SK-N-SH treated with all-trans-retinoic acid at 6 μM for 48 hours (cell line): ENCODE measurements around the gene PRKAG1.

Source experiments
- ATAC-seq: fragments of 200-7000 bp; cut with Tn5 transposase; 3 replicates; pipeline ENCODE4 v1.9.1; 2020; ENCODE audit warnings: mild to moderate bottlenecking, moderate library complexity
- CSDC2 ChIP-seq: fragments of 250-450 bp; sonication (Bioruptor Pico); IDR thresholded peaks from 2 replicates; pipeline ENCODE4 v1.5.0; 2020; ENCODE audit warnings: mild to moderate bottlenecking, moderate library complexity
- PPARA ChIP-seq: fragments of 250-450 bp; sonication (Bioruptor Pico); IDR thresholded peaks from 2 replicates; pipeline ENCODE4 v1.5.0; 2020; ENCODE audit warnings: mild to moderate bottlenecking, borderline replicate concordance
- TCF4 ChIP-seq: fragments of 250-450 bp; sonication (Bioruptor Pico); IDR thresholded peaks from 2 replicates; pipeline ENCODE4 v1.8.0; 2021; ENCODE audit warnings: mild to moderate bottlenecking, moderate library complexity, borderline replicate concordance
- ZC3H10 ChIP-seq: fragments of 250-450 bp; sonication (Bioruptor Pico); IDR thresholded peaks from 2 replicates; pipeline ENCODE4 v1.5.1; 2021; ENCODE audit warnings: mild to moderate bottlenecking, moderate library complexity
- ZFP30 ChIP-seq: fragments of 450-650 bp; formaldehyde crosslinking; IDR thresholded peaks from 2 replicates; pipeline ENCODE4 v1.5.0; 2022; ENCODE audit warnings: mild to moderate bottlenecking, moderate library complexity
- ZNF70 ChIP-seq: fragments of 450-650 bp; formaldehyde crosslinking; IDR thresholded peaks from 2 replicates; pipeline ENCODE4 v1.5.0; 2020; ENCODE audit warnings: mild to moderate bottlenecking, moderate library complexity
- ZNF8 ChIP-seq: fragments of 450-650 bp; formaldehyde crosslinking; IDR thresholded peaks from 2 replicates; pipeline ENCODE4 v1.5.0; 2020; ENCODE audit warnings: mild to moderate bottlenecking, moderate library complexity
- TF ChIP-seq, protein P1 (sequence below): fragments of 250-450 bp; sonication (Bioruptor Pico); IDR thresholded peaks from 2 replicates; pipeline ENCODE4 v1.8.0; 2020; ENCODE audit warnings: mild to moderate bottlenecking, moderate library complexity, borderline replicate concordance
- TF ChIP-seq, protein P2 (sequence below): fragments of 250-450 bp; sonication (Bioruptor Pico); IDR thresholded peaks from 2 replicates; pipeline ENCODE4 v1.5.1; 2020; ENCODE audit warnings: low read depth, mild to moderate bottlenecking, moderate library complexity

Gene PRKAG1

DNA sequence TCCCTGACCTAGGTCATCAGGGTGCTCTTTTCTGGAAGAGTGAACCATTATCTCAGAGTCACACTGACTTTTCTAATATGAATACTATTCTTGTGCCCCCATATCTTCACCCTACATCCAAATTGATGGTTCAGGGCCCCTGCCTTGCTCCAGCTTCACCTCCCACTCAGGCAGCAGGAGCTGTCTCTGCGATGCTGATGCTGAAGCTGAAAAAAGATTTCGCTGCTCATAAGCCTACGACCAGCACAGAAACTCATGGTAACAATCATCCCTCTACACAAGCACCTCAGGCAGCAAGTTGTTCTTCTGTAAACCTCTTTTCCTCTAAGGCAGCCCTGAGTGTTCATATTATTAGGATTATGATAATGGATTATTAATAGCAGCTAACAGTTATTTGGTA, 64.5 kb downstream of the PRKAG1 start:
- TF ChIP-seq CSDC2: no peak
- TF ChIP-seq ZNF8 (CRISPR knock-in tag): no peak
- TF ChIP-seq ZC3H10 (CRISPR knock-in tag): no peak
- TF ChIP-seq, protein P1, sequence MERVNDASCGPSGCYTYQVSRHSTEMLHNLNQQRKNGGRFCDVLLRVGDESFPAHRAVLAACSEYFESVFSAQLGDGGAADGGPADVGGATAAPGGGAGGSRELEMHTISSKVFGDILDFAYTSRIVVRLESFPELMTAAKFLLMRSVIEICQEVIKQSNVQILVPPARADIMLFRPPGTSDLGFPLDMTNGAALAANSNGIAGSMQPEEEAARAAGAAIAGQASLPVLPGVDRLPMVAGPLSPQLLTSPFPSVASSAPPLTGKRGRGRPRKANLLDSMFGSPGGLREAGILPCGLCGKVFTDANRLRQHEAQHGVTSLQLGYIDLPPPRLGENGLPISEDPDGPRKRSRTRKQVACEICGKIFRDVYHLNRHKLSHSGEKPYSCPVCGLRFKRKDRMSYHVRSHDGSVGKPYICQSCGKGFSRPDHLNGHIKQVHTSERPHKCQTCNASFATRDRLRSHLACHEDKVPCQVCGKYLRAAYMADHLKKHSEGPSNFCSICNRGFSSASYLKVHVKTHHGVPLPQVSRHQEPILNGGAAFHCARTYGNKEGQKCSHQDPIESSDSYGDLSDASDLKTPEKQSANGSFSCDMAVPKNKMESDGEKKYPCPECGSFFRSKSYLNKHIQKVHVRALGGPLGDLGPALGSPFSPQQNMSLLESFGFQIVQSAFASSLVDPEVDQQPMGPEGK: no peak
- TF ChIP-seq PPARA (CRISPR knock-in tag): no peak
- TF ChIP-seq ZFP30 (CRISPR knock-in tag): no peak
- TF ChIP-seq, protein P2, sequence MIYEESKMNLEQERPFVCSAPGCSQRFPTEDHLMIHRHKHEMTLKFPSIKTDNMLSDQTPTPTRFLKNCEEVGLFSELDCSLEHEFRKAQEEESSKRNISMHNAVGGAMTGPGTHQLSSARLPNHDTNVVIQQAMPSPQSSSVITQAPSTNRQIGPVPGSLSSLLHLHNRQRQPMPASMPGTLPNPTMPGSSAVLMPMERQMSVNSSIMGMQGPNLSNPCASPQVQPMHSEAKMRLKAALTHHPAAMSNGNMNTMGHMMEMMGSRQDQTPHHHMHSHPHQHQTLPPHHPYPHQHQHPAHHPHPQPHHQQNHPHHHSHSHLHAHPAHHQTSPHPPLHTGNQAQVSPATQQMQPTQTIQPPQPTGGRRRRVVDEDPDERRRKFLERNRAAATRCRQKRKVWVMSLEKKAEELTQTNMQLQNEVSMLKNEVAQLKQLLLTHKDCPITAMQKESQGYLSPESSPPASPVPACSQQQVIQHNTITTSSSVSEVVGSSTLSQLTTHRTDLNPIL (CRISPR knock-in tag): no peak
- ATAC-seq: no peak

DNA sequence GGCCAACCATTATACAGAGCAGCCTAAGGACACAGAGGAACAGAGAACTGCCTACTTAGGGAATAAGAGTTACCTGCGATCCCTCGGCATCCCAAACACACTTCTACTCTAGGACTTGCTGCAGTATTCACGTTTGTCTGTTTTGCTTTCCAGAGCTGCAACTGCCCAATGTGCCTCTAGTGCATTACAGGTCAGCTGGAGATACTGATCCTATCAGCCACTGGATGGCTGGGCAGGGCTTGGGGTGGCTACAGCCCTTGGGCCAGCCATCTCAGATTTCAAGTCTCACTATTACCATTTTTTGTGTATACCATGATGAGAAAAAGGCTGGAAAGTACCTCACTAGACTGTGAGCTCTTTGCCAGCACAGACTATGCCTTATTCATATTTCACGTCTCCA, 65.9 kb downstream of the PRKAG1 start:
- TF ChIP-seq, protein P1: no peak
- TF ChIP-seq ZNF70 (CRISPR knock-in tag) (no peak), TCF4 (CRISPR knock-in tag) (no peak)

More for the DNA sequence above, 65.9 kb downstream of the PRKAG1 start:
- ATAC-seq: no peak
